Hepatocyte (in vitro differentiated cells): ENCODE results near the gene FAXDC2. TPM values are rescaled to one million over a fixed set of nuclear protein-coding genes. Genes with fewer than 3 reads are reported as not detected.

Experiments used
- DNase-seq: peaks from one replicate; pipeline ENCODE4 v3.0.0-alpha.2; 2016; ENCODE audit warnings: low spot score
- H2AFZ ChIP-seq: fragments of 200-600 bp; sonication (generic); 2 replicates; pipeline ENCODE4 v1.6.0; 2016; ENCODE audit warnings: antibody characterized with exemption, mild to moderate bottlenecking
- H3K27ac ChIP-seq: fragments of 200-600 bp; sonication (generic); 2 replicates; pipeline ENCODE4 v1.5.1; 2016; ENCODE audit warnings: mild to moderate bottlenecking
- H3K27me3 ChIP-seq: fragments of 200-600 bp; sonication (generic); 2 replicates; pipeline ENCODE4 v1.6.1; 2016
- H3K36me3 ChIP-seq: fragments of 200-600 bp; sonication (generic); replicated peaks from 2 replicates; pipeline ENCODE4 v1.5.1; 2016; ENCODE audit warnings: low read depth; ENCODE audit not compliant: insufficient read depth
- H3K4me1 ChIP-seq: fragments of 200-600 bp; sonication (generic); 2 replicates; pipeline ENCODE4 v1.5.1; 2016; ENCODE audit warnings: mild to moderate bottlenecking, moderate library complexity; ENCODE audit not compliant: insufficient read depth
- H3K4me2 ChIP-seq: fragments of 200-600 bp; sonication (generic); 2 replicates; pipeline ENCODE4 v1.6.0; 2016
- H3K4me3 ChIP-seq: fragments of 200-600 bp; sonication (generic); 2 replicates; pipeline ENCODE4 v1.5.1; 2016; ENCODE audit warnings: mild to moderate bottlenecking
- H3K79me2 ChIP-seq: fragments of 200-600 bp; sonication (generic); 2 replicates; pipeline ENCODE4 v1.6.0; 2017; ENCODE audit warnings: mild to moderate bottlenecking
- H3K9me2 ChIP-seq: fragments of 200-600 bp; sonication (generic); replicated peaks from 2 replicates; pipeline ENCODE4 v1.6.0; 2017; ENCODE audit warnings: mild to moderate bottlenecking; ENCODE audit not compliant: insufficient read depth
- H3K9me3 ChIP-seq: fragments of 200-600 bp; sonication (generic); 2 replicates; pipeline ENCODE4 v1.5.1; 2016; ENCODE audit warnings: low read depth, mild to moderate bottlenecking
- H4K20me1 ChIP-seq: fragments of 200-600 bp; sonication (generic); 2 replicates; pipeline ENCODE4 v1.6.0; 2016; ENCODE audit warnings: mild to moderate bottlenecking; ENCODE audit not compliant: insufficient read depth, poor library complexity, severe bottlenecking
- CTCF ChIP-seq: fragments of 200-600 bp; sonication (generic); IDR thresholded peaks from 2 replicates; pipeline ENCODE4 v1.5.1; 2016; ENCODE audit warnings: antibody characterized with exemption, mild to moderate bottlenecking; ENCODE audit not compliant: poor library complexity
- EZH2 ChIP-seq: fragments of 200-600 bp; sonication (generic); IDR thresholded peaks from 2 replicates; pipeline ENCODE4 v1.6.1; 2016; ENCODE audit warnings: antibody characterized with exemption, mild to moderate bottlenecking, borderline replicate concordance
- EZH2phosphoT487 ChIP-seq: fragments of 200-600 bp; sonication (generic); IDR thresholded peaks from one replicate; pipeline ENCODE4 v1.6.1; 2018; ENCODE audit warnings: antibody characterized with exemption, mild to moderate bottlenecking, low read depth, moderate library complexity; ENCODE audit not compliant: unreplicated experiment, severe bottlenecking
- WGBS: methylation state at CpG from one replicate; pipeline ENCODE4 v1.1.6; 2016; ENCODE audit warnings: low lambda C conversion rate; ENCODE audit errors: missing lambda C conversion rate; 5-methylcytosine and 5-hydroxymethylcytosine counted together
- polyA plus RNA-seq: library from polyadenylated mRNA; unstranded; fragments of >200 nt; fragmentation: Nextera tagmentation; extraction: Ambion mirVana; gene quantifications from 2 replicates; pipeline ENCODE4 v1.2.1, GENCODE V29; 2016
- total RNA-seq: library from RNA; depleted of rRNA; stranded (reverse); fragments of >200 nt; gene quantifications from 2 replicates; pipeline ENCODE4 v1.2.3, GENCODE V29; 2014

The FAXDC2 gene
- total and polyA plus RNA-seq, 2 experiments from 2014 or later: 23.1 to 28.5 TPM

GRCh38 chr5:154893381-154893780 lies 43.0 kb upstream of the FAXDC2 start:
- WGBS: 88% methylated on average over 5 of the region's 5 CpGs
- Histone ChIP-seq H3K27ac (no peak overlapping the region), H4K20me1 (no peaks in the 10 kb centered on the region), H3K4me1 (no peaks in the 10 kb centered on the region), H2AFZ (no peak overlapping the region), H3K79me2 (no peaks in the 10 kb centered on the region), H3K36me3 (no peaks in the 10 kb centered on the region), H3K4me3 (no peak overlapping the region), H3K9me3 (no peaks in the 10 kb centered on the region), H3K4me2 (no peak overlapping the region), H3K27me3 (no peaks in the 10 kb centered on the region), H3K9me2 (no peaks in the 10 kb centered on the region)
- no peak for DNase-seq
- TF ChIP-seq EZH2phosphoT487 (no peak), CTCF (no peak), EZH2 (no peak)

DNA sequence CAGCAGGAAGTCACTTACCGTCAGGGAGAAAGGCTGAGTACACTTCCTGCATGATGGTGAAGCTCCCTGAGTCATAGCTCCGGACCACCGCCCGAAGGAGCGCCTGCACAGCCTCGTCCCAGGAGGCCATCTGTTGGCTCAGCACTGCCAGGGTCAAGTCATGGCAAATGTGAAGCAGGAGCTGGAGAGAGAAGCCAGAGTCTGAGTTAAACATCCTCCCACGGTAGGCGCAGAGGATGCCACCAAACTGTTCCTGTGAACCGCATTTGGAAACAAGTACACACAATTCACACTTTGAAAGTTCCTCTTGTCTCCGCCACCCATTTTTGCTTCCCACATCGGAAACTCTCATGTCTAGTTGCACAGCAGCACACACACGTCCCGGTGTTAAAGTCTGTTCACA lies 42.0 kb upstream of the FAXDC2 start:
- TF ChIP-seq EZH2phosphoT487 (no peak), CTCF (no peak), EZH2 (no peak)
- Histone ChIP-seq H3K9me3 (no peaks in the 10 kb centered on the region), H2AFZ (no peak overlapping the region), H3K27me3 (no peaks in the 10 kb centered on the region), H3K4me3 (no peak overlapping the region), H3K79me2 (no peaks in the 10 kb centered on the region), H3K36me3 (no peaks in the 10 kb centered on the region), H4K20me1 (no peaks in the 10 kb centered on the region), H3K4me1 (no peaks in the 10 kb centered on the region), H3K9me2 (no peaks in the 10 kb centered on the region), H3K4me2 (no peak overlapping the region), H3K27ac (no peak overlapping the region)
- 90% methylated on average over 13 of the region's 13 CpGs for WGBS
- no peak for DNase-seq

- H3K27ac ChIP-seq: no peak overlapping the region
- H3K4me1 ChIP-seq: no peaks in the 10 kb centered on the region
- no peak for DNase-seq
- H3K27me3 ChIP-seq: no peaks in the 10 kb centered on the region
- H4K20me1 ChIP-seq: no peaks in the 10 kb centered on the region
- H3K79me2 ChIP-seq: no peaks in the 10 kb centered on the region
- H3K4me3 ChIP-seq: no peak overlapping the region
- no peak overlapping the region for H2AFZ ChIP-seq
- no peaks in the 10 kb centered on the region for H3K9me3 ChIP-seq
- 77% methylated on average over 2 of the region's 2 CpGs for WGBS
- H3K9me2 ChIP-seq: no peaks in the 10 kb centered on the region
- H3K36me3 ChIP-seq: no peaks in the 10 kb centered on the region
- H3K4me2 ChIP-seq: no peak overlapping the region
- TF ChIP-seq EZH2 (no peak), CTCF (no peak), EZH2phosphoT487 (no peak)
Observed at GRCh38 chr5:154885439-154885838, 35.0 kb upstream of the FAXDC2 start.

- TF ChIP-seq EZH2: no peak
- TF ChIP-seq EZH2phosphoT487: no peak
- no peak for TF ChIP-seq CTCF
- Histone ChIP-seq H3K36me3 (no peaks in the 10 kb centered on the region), H3K9me3 (no peaks in the 10 kb centered on the region), H3K27ac (no peak overlapping the region), H3K4me3 (no peak overlapping the region), H3K4me1 (no peaks in the 10 kb centered on the region), H3K79me2 (no peaks in the 10 kb centered on the region), H3K9me2 (no peaks in the 10 kb centered on the region), H4K20me1 (no peaks in the 10 kb centered on the region), H2AFZ (no peak overlapping the region), H3K4me2 (no peak overlapping the region), H3K27me3 (no peaks in the 10 kb centered on the region)
- WGBS: 91% methylated on average over 8 of the region's 8 CpGs
- no peak for DNase-seq
Observed at GRCh38 chr5:154884424-154884823, 34.0 kb upstream of the FAXDC2 start.
